Hematopoietic multipotent progenitor cell treated with erythropoietin and hydrocortisone succinate and interleukin-3 and kit ligand, for 6 days (in vitro differentiated cells): ENCODE measurements around the gene PDZRN3.

Experiments used
- DNase-seq: peaks from one replicate; pipeline ENCODE4 v3.0.0-alpha.2; 2015

The PDZRN3 gene

DNA sequence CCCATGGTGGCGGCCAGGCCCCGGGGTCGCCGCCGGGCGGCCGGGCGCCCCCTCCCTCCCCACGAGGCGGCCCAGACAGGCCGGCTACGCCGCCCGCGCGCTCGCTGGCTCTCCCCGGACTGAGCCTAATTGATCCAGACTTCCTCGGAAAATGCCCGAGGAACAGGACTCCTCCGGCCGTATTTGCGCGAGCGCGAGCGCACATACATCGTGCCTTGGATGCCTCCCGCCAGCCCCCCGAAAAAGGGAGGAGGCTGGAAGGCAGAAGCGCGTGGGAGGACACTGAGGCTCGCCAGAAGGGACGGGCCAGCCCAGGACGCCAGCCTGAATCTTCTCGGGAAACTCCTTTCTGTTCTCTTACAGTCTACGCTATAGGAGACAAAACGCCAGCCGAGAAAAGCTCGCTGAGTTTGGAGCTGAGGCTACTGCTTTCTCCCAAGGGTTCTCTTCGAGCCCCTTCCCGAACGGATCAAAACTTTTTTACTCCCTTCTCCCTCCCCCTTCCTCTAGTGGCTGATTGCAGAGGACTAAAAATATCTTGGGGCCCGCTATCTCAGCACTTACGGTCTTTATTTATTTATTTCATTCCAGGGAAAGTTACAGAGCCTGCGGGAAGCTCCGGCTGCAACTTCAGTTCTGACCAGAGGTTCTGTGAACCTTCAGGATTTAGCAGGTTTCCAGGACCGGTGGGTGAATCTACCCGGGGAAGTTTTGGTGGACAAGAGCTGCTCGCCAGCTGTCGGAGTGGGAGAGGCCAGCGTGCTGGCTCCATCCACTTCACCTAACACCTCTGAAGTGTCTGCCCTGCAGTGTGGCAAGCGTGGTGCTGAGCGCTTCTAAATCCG, at the start of gene PDZRN3:
TSS of gene PDZRN3 (minus strand) at position 121 of the 845 bp plus-strand sequence.
- no peak for DNase-seq

DNA sequence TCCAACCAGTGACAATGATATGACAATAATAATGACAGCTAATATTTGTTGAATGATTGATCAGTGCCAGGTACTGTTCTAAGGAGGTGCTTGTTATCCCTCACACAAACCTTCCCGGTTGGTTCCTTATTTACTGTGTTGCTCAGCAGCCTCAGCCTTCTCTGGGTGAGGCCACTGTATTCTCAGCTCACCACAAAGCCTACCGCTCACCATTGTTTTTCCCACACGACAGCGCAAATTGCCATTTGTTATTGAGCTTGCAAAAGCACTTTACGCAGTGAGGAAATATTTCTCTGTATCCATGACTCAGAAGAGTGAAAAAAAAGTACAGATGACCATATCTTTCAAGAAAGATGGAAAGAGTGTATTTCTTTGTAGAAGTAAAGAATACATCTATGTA, 49.5 kb upstream of the PDZRN3 start:
- no peak for DNase-seq

DNA sequence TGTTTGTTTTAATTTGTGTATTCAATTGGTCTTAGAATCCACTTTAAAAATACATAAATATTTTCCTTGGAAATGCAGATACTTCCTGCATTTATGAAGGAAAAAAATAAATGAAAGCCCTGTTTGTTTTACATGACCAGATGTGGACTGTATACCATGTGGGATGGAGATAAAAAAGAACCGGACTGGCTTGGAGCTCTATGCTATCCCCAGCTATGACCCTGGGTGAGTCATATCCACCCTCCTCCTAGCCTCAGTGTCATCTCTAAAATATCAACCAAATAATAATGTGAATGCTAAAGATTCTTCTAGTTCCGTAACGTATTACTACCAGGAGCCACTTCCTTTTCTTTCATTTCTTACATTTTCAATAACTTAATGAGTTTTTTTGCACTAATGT, 44.5 kb upstream of the PDZRN3 start:
- no peak for DNase-seq

DNA sequence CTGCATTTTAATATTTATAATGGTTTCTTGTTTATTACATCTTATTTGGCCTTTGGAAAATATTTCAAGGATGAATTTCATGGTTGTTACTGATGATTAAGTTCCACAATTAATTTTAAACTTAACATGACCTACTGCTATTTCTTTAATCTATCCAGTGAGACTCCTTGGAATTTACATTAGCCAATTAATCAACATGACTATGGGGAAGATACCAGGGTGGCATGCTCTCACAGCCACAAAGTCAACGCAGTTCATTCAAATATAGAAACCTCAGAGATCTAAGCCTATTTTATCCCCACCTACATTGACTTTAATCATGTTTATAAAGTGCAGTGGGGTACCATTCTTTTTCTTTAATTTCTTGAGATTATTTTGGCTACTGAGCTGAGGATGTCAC, 43.6 kb upstream of the PDZRN3 start:
- DNase-seq: no peak

DNA sequence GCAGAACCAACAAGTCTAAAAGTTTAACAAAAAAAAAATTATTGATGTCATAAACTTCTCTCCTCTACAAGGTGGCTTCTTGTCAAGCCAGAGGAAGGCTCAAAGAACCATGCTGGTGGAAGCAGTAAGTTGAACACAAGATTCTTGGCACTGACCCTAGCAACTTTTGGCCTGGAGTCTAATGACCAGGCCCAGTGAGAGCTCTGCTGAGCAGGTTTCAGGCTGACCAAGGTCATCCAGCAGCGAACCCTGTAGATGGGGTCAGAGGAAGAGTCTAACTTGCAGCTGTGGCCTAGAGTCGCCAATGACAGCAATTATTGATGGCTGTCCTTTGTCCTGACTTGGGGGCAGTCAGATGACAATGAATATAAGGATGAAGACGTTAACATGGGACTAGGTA, 43.1 kb upstream of the PDZRN3 start:
- DNase-seq: no peak

DNA sequence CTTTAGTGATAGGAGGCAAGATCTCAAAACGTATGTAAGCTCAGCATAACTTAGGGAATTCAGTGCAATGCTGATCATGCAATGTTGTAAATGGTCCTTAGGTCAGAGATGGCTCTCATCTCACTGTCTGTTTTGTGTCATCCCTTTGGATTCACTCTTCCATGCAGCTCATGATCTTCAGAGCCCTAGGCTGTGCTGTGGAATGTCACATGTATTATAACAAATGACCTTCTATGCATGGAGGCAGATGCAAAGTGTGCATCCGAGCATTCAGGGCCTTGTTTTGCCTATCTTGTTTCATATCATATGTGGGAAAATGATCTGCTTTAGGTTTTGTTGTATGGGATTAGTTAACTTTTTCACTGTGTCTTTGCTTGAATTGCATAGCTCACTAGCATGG, 40.5 kb upstream of the PDZRN3 start:
- DNase-seq: no peak

DNA sequence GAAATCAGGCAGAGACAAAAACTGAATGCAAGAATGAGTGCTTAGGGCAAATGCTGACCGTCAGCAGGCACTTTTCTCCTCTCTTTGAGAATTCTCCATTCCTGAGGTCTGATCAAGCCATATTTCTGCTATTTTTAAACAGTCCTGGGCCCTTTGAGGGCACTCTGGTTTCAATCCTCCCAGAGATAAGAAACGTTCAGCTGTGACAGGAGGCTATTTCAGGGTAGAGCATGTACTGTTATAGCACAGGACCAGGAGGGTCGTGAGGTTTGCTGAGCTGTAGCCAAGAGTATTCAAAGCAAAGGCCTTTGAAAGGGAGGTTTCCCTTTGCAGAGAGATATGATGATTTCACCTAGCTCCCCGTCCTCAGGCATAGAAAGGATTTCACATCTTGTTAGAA, 39.6 kb upstream of the PDZRN3 start:
- DNase-seq: no peak

DNA sequence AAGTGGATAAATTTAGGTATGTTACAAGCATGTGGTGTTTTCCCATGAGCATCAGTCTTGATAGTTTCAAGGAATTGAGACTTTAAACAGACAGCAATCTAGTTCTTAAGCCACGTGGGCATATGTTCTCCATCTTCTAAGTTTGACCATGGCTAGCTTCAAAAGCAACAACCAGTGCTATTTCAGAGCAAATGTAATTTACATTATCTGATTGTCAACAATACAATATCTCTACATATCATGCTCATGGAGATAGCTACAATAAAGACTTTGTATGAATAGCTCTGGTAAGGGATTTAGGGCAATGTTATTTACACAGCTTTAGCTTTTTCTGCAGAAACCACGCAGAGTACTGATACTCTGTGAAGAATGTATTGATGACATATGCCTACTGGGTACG, 38.8 kb upstream of the PDZRN3 start:
- DNase-seq: no peak

DNA sequence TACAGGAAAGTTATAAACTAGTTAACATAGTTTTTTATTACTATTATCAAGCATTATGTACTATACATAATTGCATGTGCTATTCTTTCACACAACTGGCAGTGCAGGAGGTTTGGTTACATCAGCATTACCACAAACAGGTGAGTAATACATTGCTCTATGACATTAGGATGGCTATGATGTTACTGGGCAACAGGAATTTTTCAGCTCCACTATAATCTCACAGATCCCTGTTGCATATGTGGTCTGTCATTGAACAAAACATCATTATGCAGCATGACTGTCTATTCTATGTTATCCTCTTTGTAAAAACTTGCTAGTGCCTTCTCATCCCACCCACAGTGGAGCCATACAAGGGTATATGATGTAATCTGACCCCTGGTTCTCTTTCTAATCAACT, 36.5 kb upstream of the PDZRN3 start:
- no peak for DNase-seq

DNA sequence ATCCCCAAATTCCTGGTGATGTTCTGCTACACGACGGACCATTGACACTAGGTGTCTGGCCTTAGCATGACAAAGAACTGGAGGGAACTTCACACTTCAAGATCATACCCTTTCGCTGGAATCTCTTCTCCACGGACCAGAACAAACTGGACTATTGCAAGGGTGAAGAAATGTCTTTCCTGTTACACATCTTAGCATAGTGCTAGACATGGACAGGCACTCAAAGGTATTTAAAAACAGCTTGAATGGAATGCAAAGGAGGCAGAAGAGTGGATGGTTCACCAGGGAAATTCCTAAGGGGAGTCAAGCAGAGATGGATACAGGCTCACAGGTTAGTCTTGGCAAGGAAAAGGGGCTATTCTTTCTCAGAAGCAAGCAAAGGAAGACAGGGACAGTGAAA, 33.5 kb upstream of the PDZRN3 start:
- no peak for DNase-seq

DNA sequence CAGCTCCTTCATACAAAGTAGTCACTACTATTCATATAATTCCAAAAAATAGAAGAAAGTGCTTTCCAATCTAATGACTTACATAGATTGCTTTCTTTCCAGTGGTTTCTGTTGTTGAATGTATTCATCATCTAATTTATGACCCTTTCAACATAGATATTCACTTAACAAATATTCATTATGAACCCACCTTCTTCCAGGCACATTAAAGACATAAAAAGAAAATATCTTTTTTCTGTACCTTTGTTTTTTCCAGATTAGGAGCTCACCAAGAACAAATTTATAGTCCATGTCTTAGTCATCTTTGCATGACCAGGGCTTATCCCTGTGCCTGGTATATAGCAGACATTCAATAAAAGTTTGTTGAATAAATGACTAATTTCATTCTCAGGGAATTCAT, 32.4 kb upstream of the PDZRN3 start:
- DNase-seq: no peak

DNA sequence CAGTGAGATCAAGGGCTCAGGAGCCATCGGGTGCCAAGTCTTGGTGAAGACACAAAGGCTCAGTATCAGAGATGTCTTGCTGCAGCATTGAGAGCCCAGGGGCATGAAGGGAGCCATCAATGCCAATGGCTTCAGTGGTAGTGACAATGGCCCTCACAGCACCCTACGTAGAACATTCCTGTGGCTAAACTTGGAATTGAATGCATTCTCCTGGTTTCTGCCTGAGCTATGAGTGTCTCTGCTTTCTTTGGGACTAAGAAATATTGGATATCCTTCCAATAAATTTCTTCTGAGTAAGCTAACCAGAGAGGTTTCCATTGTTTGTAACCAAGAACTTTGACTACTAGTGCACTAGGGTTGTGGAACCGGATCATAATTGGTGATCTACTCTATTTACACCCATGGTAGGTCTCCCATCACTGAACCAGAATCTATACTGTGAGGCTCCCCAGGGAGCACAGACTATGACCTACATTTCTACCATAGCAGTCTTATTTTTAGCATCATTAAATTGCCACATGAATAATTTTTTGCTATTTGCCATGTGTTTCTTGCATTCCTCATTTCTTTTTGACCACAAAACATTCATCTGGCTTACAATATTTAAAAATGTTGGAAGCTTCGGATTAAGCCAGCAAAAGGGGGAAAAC, 31.6 kb upstream of the PDZRN3 start:
- no peak for DNase-seq

DNA sequence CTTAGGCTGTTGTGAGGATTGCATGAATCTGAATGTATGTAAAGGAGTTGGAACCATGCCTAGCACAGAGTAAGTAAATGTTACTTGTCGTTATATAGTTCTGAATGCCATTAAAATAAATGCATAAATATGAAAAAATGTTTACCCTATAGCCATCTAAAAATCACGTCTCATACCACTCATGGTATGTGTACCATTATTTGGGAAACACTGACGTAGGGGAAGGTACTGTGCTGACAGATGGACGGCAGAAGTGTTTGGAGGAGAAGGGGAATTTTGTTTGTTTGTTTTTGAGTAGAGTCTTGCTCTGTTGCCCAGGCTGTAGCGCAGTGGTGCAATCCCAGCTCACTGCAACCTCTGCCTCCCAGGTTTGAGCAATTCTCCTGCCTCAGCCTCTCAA, 30.5 kb upstream of the PDZRN3 start:
- no peak for DNase-seq

DNA sequence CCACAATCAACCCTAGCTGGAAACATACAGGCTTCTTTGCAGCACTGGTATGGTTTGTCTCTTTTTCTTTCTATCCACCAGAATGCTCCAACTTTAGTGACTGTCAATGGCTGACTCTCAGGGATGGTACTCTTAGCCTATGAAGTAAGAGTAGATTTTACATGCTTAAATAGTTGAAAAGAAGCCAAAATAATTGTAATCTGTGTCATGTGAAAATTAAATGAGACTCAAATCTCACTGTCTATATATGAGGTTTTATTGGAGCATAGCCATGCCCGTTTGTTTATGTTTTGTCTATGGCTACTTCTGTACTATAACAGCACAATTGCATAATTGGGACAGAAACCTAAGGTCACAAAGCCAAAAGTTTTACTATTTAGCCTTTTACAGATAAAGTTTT, 29.1 kb upstream of the PDZRN3 start:
- DNase-seq: no peak

DNA sequence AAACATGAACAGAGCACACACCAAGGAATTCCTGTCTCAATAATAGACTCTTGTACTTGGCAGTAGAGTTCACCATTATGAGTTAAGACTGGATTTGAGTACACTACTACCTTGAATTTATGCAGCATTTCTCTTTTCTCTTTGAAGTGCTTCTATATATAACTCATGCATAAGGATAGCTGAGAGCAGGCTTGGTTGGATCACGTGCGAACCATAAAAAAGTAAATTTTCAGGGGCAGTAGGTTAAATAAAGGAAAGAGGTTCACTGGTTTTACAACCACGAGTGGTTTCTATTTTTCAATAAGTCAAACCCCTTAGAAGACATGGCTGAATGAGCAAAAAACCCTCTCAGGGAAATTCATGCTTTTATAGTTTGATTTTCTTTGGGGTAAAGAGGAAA, 28.6 kb upstream of the PDZRN3 start:
- no peak for DNase-seq

DNA sequence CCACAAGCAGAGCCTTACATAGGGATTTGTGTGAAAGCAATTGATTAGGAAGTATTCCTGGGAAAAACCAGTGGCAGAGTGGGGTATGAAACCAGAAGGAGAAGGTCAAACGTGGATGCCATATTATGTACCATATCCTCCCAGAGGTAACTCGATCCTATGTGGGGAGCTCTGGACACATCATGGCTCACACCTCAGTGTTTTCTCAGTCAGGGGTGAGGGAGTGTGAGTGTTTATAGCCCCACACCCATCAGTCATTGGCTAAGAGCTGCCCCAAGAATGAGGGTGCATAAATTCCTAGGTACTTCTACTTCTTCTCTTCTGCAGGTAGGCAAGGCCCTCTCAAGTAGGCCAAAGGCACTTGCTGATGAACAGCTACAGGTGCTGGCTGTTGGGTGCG, 28.2 kb upstream of the PDZRN3 start:
- no peak for DNase-seq

DNA sequence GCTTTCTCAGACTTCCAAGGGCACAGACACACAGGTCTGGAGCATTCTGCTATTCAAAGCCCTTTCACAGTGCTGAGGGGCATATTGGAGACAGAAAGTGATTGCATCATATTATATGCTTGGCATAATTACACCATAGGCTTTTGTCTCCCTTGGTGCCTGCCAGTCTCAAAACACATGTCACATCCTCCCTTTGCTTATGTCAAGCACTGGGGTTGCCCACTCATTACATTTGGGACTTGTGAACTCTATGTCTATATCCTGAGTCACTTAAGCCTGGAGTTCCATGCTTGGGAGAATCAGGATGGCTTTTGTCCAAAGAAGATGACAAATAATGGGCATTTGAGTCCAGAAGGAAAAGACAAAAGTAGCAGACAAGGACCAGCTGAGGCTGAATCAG, 12.3 kb upstream of the PDZRN3 start:
- no peak for DNase-seq

DNA sequence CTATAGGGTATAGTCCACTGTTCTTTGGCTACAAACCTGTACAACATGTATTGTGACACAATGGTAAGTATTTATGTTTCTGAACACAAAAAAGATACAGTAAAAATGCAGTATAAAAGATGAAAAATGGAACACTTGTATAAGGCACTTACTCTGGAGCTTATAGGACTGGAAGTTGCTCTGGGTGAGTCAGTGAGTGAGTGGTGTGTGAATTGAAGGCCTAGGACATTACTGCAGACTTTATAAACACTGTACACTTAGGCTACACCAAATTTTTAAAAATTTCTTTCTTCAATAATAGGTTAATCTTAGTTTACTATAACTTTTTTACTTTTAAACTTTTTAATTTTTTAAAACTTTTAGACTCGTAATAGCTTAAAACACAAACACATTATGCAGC, 10.5 kb upstream of the PDZRN3 start:
- no peak for DNase-seq

DNA sequence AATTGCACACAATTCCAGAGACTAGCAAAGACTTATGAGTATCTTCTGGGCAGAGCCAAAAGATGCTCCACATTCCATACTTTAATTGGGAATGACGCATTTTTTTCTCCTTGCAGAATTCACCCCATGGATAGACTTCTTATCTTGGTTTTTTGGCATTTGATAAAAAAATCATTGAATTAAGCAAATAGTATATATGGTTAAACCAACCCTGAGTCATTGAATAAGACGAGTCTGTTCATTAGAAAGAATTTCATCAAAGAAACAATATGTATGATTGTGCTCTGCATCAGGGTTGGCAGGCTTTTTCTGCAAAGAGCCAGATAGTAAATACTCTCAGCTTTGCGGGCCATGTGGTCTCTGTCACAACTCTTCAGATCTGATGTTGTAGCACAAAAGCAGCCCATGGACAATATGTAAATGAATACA, 9.2 kb upstream of the PDZRN3 start:
- DNase-seq: no peak

DNA sequence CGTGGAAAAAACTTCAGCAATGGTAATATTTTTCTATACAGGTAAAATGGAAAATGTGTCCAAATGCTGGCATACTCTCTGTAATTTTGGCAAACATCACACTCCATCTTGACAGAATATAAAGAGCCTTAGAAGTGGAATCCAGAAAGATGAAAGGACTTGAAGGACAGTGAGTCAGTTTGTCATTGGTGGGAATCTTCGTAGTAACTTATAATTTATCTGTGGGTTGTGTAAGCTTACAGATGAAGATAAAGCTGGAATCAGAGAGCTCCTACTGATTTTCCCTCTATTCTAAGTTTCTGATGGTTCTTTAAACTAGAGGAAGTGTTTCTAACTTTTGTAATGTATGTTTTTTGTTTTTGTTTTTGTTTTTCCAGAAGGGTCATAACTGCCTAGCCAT, 8.7 kb upstream of the PDZRN3 start:
- no peak for DNase-seq

DNA sequence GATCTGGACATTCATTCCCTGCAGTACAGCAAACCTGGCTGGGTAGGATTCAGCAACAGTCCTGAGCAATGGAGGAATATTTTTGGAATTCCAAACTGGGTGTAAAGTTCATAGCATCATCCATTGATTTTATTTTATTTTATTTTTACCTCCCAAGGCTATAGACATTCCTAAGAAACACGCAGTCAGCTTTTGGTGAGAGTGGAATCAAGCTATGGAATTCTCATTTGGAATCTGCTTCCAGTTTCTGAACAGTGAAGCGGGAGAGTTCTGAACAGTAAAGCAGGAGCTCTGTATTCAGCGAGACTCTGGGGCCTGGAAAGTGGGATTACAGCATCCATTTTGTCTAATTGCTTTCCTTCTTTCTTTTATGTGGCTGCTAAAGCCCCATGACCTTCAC, 1.4 kb upstream of the PDZRN3 start:
- no peak for DNase-seq

DNA sequence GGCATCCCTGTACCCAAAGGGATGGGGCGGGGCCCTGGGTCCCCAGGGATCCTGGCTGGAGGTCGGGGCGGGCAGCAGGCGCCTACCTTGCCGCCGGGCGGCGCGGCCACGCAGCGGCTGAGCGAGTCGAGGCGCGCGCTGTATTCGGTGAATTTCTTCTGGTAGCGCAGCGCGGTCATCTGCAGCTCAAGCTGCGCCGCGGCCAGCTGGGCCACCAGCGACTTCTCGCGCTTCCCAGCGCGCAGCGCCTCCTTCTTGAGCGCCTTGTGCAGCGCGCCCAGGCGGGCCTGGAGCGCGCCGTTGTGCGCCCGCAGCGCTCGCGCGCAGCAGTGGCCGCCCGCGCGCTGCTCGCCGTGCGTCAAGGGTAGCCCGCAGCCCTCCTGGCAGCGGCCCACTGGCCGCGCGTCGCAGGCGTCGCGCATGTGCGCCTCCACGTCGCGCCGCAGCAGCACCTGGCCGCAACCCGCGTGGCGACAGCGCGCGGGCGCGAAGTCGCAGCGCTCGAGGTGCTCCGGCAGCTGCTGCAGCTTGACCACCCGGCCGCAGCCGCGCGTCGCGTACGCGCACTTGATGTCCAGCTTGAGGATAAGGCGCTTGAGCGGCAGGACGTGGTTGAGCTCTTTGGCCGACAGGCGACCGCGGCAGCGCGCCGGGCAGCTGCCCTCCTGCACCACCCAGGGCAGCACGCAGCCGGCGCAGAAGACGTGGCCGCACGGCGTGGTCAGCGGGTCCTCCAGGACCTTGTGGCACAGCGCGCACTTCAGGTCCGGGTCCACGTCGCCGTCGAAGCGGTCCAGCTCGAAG, 522 bp downstream of the PDZRN3 start:
- no peak for DNase-seq

DNA sequence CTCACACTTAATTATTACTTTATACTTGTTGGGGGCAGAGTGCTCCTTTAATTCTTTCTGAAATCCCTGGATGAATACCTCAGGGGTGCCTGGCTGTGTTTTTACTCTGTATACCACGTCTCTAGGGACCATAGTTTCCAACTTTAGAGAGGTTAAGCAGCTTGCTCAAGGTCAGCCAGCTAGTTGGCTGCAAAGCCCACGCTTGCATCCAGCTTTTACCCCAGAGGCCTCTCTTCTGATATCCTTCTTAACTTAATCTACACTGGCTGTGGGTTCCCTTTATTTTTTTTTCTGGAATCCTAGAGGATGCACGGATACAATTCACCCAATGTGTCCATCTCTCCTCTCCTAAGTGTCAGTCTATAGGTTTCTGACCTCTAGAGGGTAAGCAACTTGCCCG, 1.4 kb downstream of the PDZRN3 start:
- DNase-seq: no peak
